GM23338 (cell line): Measurements from ENCODE around the gene ZBBX. TPM values are rescaled to one million over a fixed set of nuclear protein-coding genes. Genes with fewer than 3 reads are reported as not detected.

Experiments used
- ATAC-seq: fragments of 200-7000 bp; cut with Tn5 transposase; 3 replicates; pipeline ENCODE4 v1.9.1; 2020
- DNase-seq: peaks from one replicate; pipeline ENCODE4 v3.0.0-alpha.2; 2015; ENCODE audit warnings: low spot score
- H2AFZ ChIP-seq: fragments of 200-600 bp; sonication (generic); 2 replicates; pipeline ENCODE4 v1.8.0; 2016; ENCODE audit warnings: antibody characterized with exemption, mild to moderate bottlenecking, moderate library complexity
- H3F3A ChIP-seq: fragments of 200-600 bp; sonication (generic); replicated peaks from 2 replicates; pipeline ENCODE4 v1.8.0; 2017; ENCODE audit warnings: antibody characterized with exemption, mixed run types, low read depth
- H3K27ac ChIP-seq: fragments of 200-600 bp; sonication (generic); 2 replicates; pipeline ENCODE4 v1.6.1; 2016; ENCODE audit warnings: low read depth
- H3K27me3 ChIP-seq: fragments of 200-600 bp; sonication (generic); 2 replicates; pipeline ENCODE4 v1.8.0; 2016; ENCODE audit warnings: mild to moderate bottlenecking, mixed run types, moderate library complexity; ENCODE audit not compliant: insufficient read depth
- H3K36me3 ChIP-seq: fragments of 200-600 bp; sonication (generic); 2 replicates; pipeline ENCODE4 v1.8.0; 2016; ENCODE audit warnings: mild to moderate bottlenecking; ENCODE audit not compliant: insufficient read depth
- H3K4me1 ChIP-seq: fragments of 200-600 bp; sonication (generic); 2 replicates; pipeline ENCODE4 v1.8.0; 2016; ENCODE audit warnings: mild to moderate bottlenecking, moderate library complexity; ENCODE audit not compliant: insufficient read depth
- H3K4me2 ChIP-seq: fragments of 200-600 bp; sonication (generic); 2 replicates; pipeline ENCODE4 v1.7.1; 2017; ENCODE audit warnings: mixed run types
- H3K4me3 ChIP-seq: fragments of 200-600 bp; sonication (generic); 2 replicates; pipeline ENCODE4 v1.6.1; 2016; ENCODE audit warnings: mixed run types
- H3K79me2 ChIP-seq: fragments of 200-600 bp; sonication (generic); replicated peaks from 2 replicates; pipeline ENCODE4 v1.8.0; 2017; ENCODE audit warnings: mild to moderate bottlenecking; ENCODE audit not compliant: insufficient read depth
- H3K9me2 ChIP-seq: fragments of 200-600 bp; sonication (generic); 2 replicates; pipeline ENCODE4 v1.8.0; 2017; ENCODE audit not compliant: insufficient read depth
- H4K20me1 ChIP-seq: fragments of 200-600 bp; sonication (generic); replicated peaks from 2 replicates; pipeline ENCODE4 v1.8.0; 2017; ENCODE audit warnings: mild to moderate bottlenecking; ENCODE audit not compliant: insufficient read depth
- H3K27ac Mint-ChIP-seq: 2 replicates; pipeline ENCODE4 v1.8.0; 2020; ENCODE audit warnings: inconsistent platforms, mild to moderate bottlenecking, moderate library complexity, mixed read lengths
- H3K27me3 Mint-ChIP-seq: 3 replicates; pipeline ENCODE4 v1.8.0; 2022; ENCODE audit warnings: low read depth, mild to moderate bottlenecking, moderate library complexity, mixed read lengths, inconsistent platforms; ENCODE audit not compliant: insufficient read depth, poor library complexity
- H3K36me3 Mint-ChIP-seq: 3 replicates; pipeline ENCODE4 v1.8.0; 2021; ENCODE audit warnings: low read depth, mild to moderate bottlenecking, inconsistent platforms, moderate library complexity, mixed read lengths
- H3K4me1 Mint-ChIP-seq: 3 replicates; pipeline ENCODE4 v1.8.0; 2020; ENCODE audit warnings: mild to moderate bottlenecking, inconsistent platforms, mixed read lengths
- H3K4me3 Mint-ChIP-seq: 3 replicates; pipeline ENCODE4 v1.8.0; 2021; ENCODE audit warnings: moderate library complexity, mild to moderate bottlenecking, inconsistent platforms, mixed read lengths
- H3K9me3 Mint-ChIP-seq: 3 replicates; pipeline ENCODE4 v1.8.0; 2020; ENCODE audit warnings: moderate library complexity, mild to moderate bottlenecking, inconsistent platforms, mixed read lengths
- CREB1 ChIP-seq: fragments of 250-450 bp; sonication (Bioruptor Pico); IDR thresholded peaks from 2 replicates; pipeline ENCODE4 v1.5.0; 2020; ENCODE audit warnings: low read depth, mild to moderate bottlenecking, moderate library complexity
- CTCF ChIP-seq, 2 experiments: fragments of 200-600 bp in 1 of 2; sonication (generic) in 1 of 2; conservative IDR thresholded peaks; 2 replicates each; pipeline versions ENCODE4 v1.5.1 to v1.6.1; 2016 to 2017; ENCODE audit warnings: antibody characterized with exemption in 2 of 2, low read depth in 2 of 2, mild to moderate bottlenecking in 2 of 2, moderate library complexity in 1 of 2
- EZH2 ChIP-seq: fragments of 200-600 bp; sonication (generic); IDR thresholded peaks from one replicate; pipeline ENCODE4 v1.8.0; 2017; ENCODE audit warnings: antibody characterized with exemption, mild to moderate bottlenecking, low read depth; ENCODE audit not compliant: unreplicated experiment
- EZH2phosphoT487 ChIP-seq: fragments of 200-600 bp; sonication (generic); IDR thresholded peaks from one replicate; pipeline ENCODE4 v1.8.1; 2018; ENCODE audit warnings: antibody characterized with exemption; ENCODE audit not compliant: unreplicated experiment
- JUNB ChIP-seq: IDR thresholded peaks from one replicate; pipeline ENCODE4 v1.6.1; 2016; ENCODE audit warnings: antibody characterized with exemption; ENCODE audit not compliant: unreplicated experiment
- NANOG ChIP-seq: IDR thresholded peaks from 2 replicates; pipeline ENCODE4 v1.6.1; 2016; ENCODE audit warnings: antibody characterized with exemption, borderline replicate concordance
- POLR2AphosphoS5 ChIP-seq: IDR thresholded peaks from 2 replicates; pipeline ENCODE4 v1.6.1; 2016; ENCODE audit warnings: antibody characterized with exemption, low read depth
- STAT1 ChIP-seq: IDR thresholded peaks from one replicate; pipeline ENCODE4 v1.6.1; 2016; ENCODE audit warnings: antibody characterized with exemption; ENCODE audit not compliant: unreplicated experiment
- ZNF114 ChIP-seq: fragments of 250-450 bp; sonication (Bioruptor Pico); IDR thresholded peaks from 2 replicates; pipeline ENCODE4 v1.5.0; 2020; ENCODE audit warnings: mild to moderate bottlenecking, moderate library complexity
- ZNF331 ChIP-seq: fragments of 250-450 bp; sonication (Bioruptor Pico); IDR thresholded peaks from 2 replicates; pipeline ENCODE4 v1.5.0; 2020; ENCODE audit warnings: low read depth, mild to moderate bottlenecking, moderate library complexity
- polyA plus RNA-seq: library from polyadenylated mRNA; unstranded; fragments of >200 nt; fragmentation: Nextera tagmentation; extraction: Ambion mirVana; gene quantifications from 2 replicates; pipeline ENCODE4 v1.2.1, GENCODE V29; 2016
- total RNA-seq: library from RNA; depleted of rRNA; stranded (reverse); fragments of >200 nt; shearing (Covaris generic); gene quantifications from 2 replicates; pipeline ENCODE4 v1.2.3, GENCODE V29; 2014
- TF ChIP-seq, protein P1 (sequence below): fragments of 250-450 bp; sonication (Bioruptor Pico); IDR thresholded peaks from 2 replicates; pipeline ENCODE4 v1.5.0; 2020; ENCODE audit warnings: mild to moderate bottlenecking, moderate library complexity
- TF ChIP-seq, protein P2 (sequence below): IDR thresholded peaks from 2 replicates; pipeline ENCODE4 v1.6.1; 2016; ENCODE audit warnings: antibody characterized with exemption

ZBBX gene
- total and polyA plus RNA-seq, 2 experiments from 2014 or later = 0.90 to 1.1 TPM

DNA sequence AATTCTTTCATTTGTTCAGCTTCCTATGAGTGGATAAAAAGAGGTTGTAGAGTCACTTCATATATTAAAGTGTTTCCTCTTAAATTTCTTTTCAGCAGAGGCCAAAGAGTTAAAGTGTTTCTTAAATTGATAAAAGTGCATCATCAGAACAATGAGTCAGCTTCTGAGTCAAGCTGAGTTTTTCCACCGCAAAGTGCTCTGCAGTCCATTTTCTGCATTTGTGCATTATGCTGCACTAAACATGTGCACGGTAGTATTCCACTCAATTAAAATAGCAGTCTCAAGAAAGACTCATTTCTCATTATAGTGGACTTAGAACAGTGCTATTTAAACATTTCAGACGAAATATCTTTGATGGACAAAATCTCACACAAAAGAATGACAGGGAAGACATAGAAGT is 152.0 kb downstream of the ZBBX start:
- H3K4me3 Mint-ChIP-seq = no peak overlapping the region
- no peak for DNase-seq
- H3K9me2 ChIP-seq = peaks cover 8% of the 10 kb centered on the region
- H3K36me3 Mint-ChIP-seq = no peaks in the 10 kb centered on the region
- no peak overlapping the region for H3K4me3 ChIP-seq
- no peaks in the 10 kb centered on the region for H3K79me2 ChIP-seq
- no peaks in the 10 kb centered on the region for H3K36me3 ChIP-seq
- H4K20me1 ChIP-seq = no peaks in the 10 kb centered on the region
- no peak overlapping the region for H3K27ac Mint-ChIP-seq
- H3F3A ChIP-seq = no peaks in the 10 kb centered on the region
- H3K27me3 ChIP-seq = no peaks in the 10 kb centered on the region
- no peak overlapping the region for H2AFZ ChIP-seq
- no peaks in the 10 kb centered on the region for H3K27me3 Mint-ChIP-seq
- H3K4me1 ChIP-seq = no peaks in the 10 kb centered on the region
- no peak for ATAC-seq
- H3K9me3 Mint-ChIP-seq = no peaks in the 10 kb centered on the region
- H3K27ac ChIP-seq = no peak overlapping the region
- H3K4me2 ChIP-seq = no peak overlapping the region
- H3K4me1 Mint-ChIP-seq = no peaks in the 10 kb centered on the region; the same call in 2 of the 3 replicates
- TF ChIP-seq POLR2AphosphoS5 (no peak), EZH2phosphoT487 (no peak), ZNF331 (CRISPR knock-in tag) (no peak), NANOG (no peak), STAT1 (no peak), ZNF114 (CRISPR knock-in tag) (no peak), CREB1 (CRISPR knock-in tag) (no peak), CTCF (conservative IDR thresholded peaks at IDR 0.05; ENCODE audit: low read depth in 2 of 2) (no peak), JUNB (no peak), EZH2 (no peak)
- TF ChIP-seq, protein P1, sequence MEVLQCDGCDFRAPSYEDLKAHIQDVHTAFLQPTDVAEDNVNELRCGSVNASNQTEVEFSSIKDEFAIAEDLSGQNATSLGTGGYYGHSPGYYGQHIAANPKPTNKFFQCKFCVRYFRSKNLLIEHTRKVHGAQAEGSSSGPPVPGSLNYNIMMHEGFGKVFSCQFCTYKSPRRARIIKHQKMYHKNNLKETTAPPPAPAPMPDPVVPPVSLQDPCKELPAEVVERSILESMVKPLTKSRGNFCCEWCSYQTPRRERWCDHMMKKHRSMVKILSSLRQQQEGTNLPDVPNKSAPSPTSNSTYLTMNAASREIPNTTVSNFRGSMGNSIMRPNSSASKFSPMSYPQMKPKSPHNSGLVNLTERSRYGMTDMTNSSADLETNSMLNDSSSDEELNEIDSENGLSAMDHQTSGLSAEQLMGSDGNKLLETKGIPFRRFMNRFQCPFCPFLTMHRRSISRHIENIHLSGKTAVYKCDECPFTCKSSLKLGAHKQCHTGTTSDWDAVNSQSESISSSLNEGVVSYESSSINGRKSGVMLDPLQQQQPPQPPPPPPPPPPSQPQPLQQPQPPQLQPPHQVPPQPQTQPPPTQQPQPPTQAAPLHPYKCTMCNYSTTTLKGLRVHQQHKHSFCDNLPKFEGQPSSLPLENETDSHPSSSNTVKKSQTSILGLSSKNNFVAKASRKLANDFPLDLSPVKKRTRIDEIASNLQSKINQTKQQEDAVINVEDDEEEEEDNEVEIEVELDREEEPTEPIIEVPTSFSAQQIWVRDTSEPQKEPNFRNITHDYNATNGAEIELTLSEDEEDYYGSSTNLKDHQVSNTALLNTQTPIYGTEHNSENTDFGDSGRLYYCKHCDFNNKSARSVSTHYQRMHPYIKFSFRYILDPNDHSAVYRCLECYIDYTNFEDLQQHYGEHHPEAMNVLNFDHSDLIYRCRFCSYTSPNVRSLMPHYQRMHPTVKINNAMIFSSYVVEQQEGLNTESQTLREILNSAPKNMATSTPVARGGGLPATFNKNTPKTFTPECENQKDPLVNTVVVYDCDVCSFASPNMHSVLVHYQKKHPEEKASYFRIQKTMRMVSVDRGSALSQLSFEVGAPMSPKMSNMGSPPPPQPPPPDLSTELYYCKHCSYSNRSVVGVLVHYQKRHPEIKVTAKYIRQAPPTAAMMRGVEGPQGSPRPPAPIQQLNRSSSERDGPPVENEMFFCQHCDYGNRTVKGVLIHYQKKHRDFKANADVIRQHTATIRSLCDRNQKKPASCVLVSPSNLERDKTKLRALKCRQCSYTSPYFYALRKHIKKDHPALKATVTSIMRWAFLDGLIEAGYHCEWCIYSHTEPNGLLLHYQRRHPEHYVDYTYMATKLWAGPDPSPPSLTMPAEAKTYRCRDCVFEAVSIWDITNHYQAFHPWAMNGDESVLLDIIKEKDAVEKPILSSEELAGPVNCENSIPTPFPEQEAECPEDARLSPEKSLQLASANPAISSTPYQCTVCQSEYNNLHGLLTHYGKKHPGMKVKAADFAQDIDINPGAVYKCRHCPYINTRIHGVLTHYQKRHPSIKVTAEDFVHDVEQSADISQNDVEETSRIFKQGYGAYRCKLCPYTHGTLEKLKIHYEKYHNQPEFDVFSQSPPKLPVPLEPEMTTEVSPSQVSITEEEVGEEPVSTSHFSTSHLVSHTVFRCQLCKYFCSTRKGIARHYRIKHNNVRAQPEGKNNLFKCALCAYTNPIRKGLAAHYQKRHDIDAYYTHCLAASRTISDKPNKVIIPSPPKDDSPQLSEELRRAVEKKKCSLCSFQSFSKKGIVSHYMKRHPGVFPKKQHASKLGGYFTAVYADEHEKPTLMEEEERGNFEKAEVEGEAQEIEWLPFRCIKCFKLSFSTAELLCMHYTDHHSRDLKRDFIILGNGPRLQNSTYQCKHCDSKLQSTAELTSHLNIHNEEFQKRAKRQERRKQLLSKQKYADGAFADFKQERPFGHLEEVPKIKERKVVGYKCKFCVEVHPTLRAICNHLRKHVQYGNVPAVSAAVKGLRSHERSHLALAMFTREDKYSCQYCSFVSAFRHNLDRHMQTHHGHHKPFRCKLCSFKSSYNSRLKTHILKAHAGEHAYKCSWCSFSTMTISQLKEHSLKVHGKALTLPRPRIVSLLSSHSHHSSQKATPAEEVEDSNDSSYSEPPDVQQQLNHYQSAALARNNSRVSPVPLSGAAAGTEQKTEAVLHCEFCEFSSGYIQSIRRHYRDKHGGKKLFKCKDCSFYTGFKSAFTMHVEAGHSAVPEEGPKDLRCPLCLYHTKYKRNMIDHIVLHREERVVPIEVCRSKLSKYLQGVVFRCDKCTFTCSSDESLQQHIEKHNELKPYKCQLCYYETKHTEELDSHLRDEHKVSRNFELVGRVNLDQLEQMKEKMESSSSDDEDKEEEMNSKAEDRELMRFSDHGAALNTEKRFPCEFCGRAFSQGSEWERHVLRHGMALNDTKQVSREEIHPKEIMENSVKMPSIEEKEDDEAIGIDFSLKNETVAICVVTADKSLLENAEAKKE (CRISPR knock-in tag) = no peak
- TF ChIP-seq, protein P2, sequence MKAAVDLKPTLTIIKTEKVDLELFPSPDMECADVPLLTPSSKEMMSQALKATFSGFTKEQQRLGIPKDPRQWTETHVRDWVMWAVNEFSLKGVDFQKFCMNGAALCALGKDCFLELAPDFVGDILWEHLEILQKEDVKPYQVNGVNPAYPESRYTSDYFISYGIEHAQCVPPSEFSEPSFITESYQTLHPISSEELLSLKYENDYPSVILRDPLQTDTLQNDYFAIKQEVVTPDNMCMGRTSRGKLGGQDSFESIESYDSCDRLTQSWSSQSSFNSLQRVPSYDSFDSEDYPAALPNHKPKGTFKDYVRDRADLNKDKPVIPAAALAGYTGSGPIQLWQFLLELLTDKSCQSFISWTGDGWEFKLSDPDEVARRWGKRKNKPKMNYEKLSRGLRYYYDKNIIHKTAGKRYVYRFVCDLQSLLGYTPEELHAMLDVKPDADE = no peak
